Astrocyte (in vitro differentiated cells and primary cell): ENCODE results near the gene TCIRG1. TPM values are rescaled to one million over a fixed set of nuclear protein-coding genes. Genes with fewer than 3 reads are reported as not detected.

Source experiments
- DNase-seq: peaks from one replicate; pipeline ENCODE4 v3.0.0-alpha.2; 2010; ENCODE audit warnings: low read depth
- FAIRE-seq: peaks from 2 replicates; lab custom pipeline; 2011; peaks lifted over from hg19 to GRCh38; lab: Jason Lieb, UNC
- H2AFZ ChIP-seq: 2 replicates; pipeline ENCODE4 v1.6.0; 2012; ENCODE audit warnings: low read depth, low read length, inconsistent platforms
- H3K27ac ChIP-seq: 2 replicates; pipeline ENCODE4 v1.5.1; 2011; ENCODE audit warnings: low read depth, low read length, inconsistent platforms
- H3K27me3 ChIP-seq: 2 replicates; pipeline ENCODE4 v1.6.0; 2011; ENCODE audit warnings: low read length, inconsistent platforms; ENCODE audit not compliant: insufficient read depth
- H3K36me3 ChIP-seq: 2 replicates; pipeline ENCODE4 v1.5.1; 2011; ENCODE audit warnings: low read length, inconsistent platforms; ENCODE audit not compliant: insufficient read depth
- H3K4me1 ChIP-seq: 2 replicates; pipeline ENCODE4 v1.5.1; 2011; ENCODE audit warnings: low read length, inconsistent platforms; ENCODE audit not compliant: insufficient read depth
- H3K4me2 ChIP-seq: 2 replicates; pipeline ENCODE4 v1.6.0; 2012; ENCODE audit warnings: low read length, inconsistent platforms
- H3K4me3 ChIP-seq: 2 replicates; pipeline ENCODE4 v1.5.1; 2011; ENCODE audit warnings: low read depth, mild to moderate bottlenecking, low read length, inconsistent platforms; ENCODE audit not compliant: insufficient read depth
- H3K79me2 ChIP-seq: 2 replicates; pipeline ENCODE4 v1.6.0; 2012; ENCODE audit warnings: mild to moderate bottlenecking, low read length, inconsistent platforms; ENCODE audit not compliant: insufficient read depth
- H3K9ac ChIP-seq: 2 replicates; pipeline ENCODE4 v1.6.0; 2012; ENCODE audit warnings: mild to moderate bottlenecking, low read length, inconsistent platforms
- H3K9me3 ChIP-seq: 2 replicates; pipeline ENCODE4 v1.5.1; 2012; ENCODE audit warnings: low read depth, mild to moderate bottlenecking, low read length, inconsistent platforms; ENCODE audit not compliant: insufficient read depth
- H4K20me1 ChIP-seq: 2 replicates; pipeline ENCODE4 v1.6.0; 2012; ENCODE audit warnings: low read length, inconsistent platforms; ENCODE audit not compliant: insufficient read depth
- H3K27ac Mint-ChIP-seq: one replicate; pipeline ENCODE4 v1.8.0; 2021; ENCODE audit warnings: mild to moderate bottlenecking, mixed read lengths; ENCODE audit not compliant: unreplicated experiment
- H3K27me3 Mint-ChIP-seq: one replicate; pipeline ENCODE4 v1.8.0; 2021; ENCODE audit warnings: low read depth, mixed read lengths; ENCODE audit not compliant: unreplicated experiment
- H3K36me3 Mint-ChIP-seq: one replicate; pipeline ENCODE4 v1.8.0; 2021; ENCODE audit warnings: low read depth, mixed read lengths; ENCODE audit not compliant: unreplicated experiment
- H3K4me1 Mint-ChIP-seq: one replicate; pipeline ENCODE4 v1.8.0; 2021; ENCODE audit warnings: low read depth, mixed read lengths; ENCODE audit not compliant: unreplicated experiment
- H3K4me3 Mint-ChIP-seq: one replicate; pipeline ENCODE4 v1.8.0; 2021; ENCODE audit warnings: mild to moderate bottlenecking, moderate library complexity, mixed read lengths; ENCODE audit not compliant: unreplicated experiment
- H3K9me3 Mint-ChIP-seq: one replicate; pipeline ENCODE4 v1.8.0; 2021; ENCODE audit warnings: mild to moderate bottlenecking, mixed read lengths; ENCODE audit not compliant: unreplicated experiment
- CTCF ChIP-seq: IDR thresholded peaks from 2 replicates; pipeline ENCODE4 v1.5.1; 2011; ENCODE audit warnings: low read depth, mild to moderate bottlenecking, inconsistent platforms, low read length, moderate library complexity; ENCODE audit not compliant: insufficient read depth
- EZH2 ChIP-seq: IDR thresholded peaks from 2 replicates; pipeline ENCODE4 v1.6.1; 2012; ENCODE audit warnings: mild to moderate bottlenecking, low read length, inconsistent platforms; ENCODE audit not compliant: insufficient read depth
- total RNA-seq: library from RNA; stranded (reverse); gene quantifications from 2 replicates; pipeline ENCODE4 v1.2.1, GENCODE V29; 2021

The TCIRG1 gene
- total RNA-seq, 1 donor from 2014 or later: 55.1 TPM

DNA sequence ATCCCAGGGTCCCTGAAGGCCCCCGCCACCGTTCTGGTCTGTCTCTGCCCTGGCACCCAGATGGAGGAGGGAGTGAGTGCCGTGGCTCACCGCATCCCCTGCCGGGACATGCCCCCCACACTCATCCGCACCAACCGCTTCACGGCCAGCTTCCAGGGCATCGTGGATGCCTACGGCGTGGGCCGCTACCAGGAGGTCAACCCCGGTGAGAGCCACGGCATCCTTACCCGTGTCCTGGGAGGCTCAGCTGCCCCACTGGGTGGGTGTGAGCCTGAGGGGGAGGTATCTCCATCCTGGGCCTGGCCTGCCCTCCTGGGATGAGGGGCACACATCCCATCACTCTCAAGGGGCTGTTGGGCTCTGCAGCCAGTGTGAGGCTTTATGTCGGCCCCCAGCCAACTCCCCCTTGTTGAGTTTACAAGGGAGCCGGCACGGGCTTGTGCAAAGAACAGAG lies 6.1 kb downstream of the TCIRG1 start:
- Histone ChIP-seq H3K4me3 (no peak overlapping the region), H3K79me2 (peaks cover 20% of the 10 kb centered on the region), H3K9me3 (no peaks in the 10 kb centered on the region), H4K20me1 (peaks cover 34% of the 10 kb centered on the region), H3K36me3 (no peaks in the 10 kb centered on the region), H3K9ac (no peak overlapping the region), H3K27me3 (no peaks in the 10 kb centered on the region), H3K4me1 (peaks cover 24% of the 10 kb centered on the region), H3K4me2 (no peak overlapping the region), H2AFZ (no peak overlapping the region), H3K27ac (no peak overlapping the region)
- no peak overlapping the region for H3K27ac Mint-ChIP-seq
- peaks cover 2% of the 10 kb centered on the region for H3K4me1 Mint-ChIP-seq
- DNase-seq: no peak
- no peaks in the 10 kb centered on the region for H3K27me3 Mint-ChIP-seq
- peaks cover 2% of the 10 kb centered on the region for H3K36me3 Mint-ChIP-seq
- TF ChIP-seq CTCF: no peak
- TF ChIP-seq EZH2: no peak
- no peak for FAIRE-seq
- H3K4me3 Mint-ChIP-seq: no peak overlapping the region
- H3K9me3 Mint-ChIP-seq: no peaks in the 10 kb centered on the region

- Histone ChIP-seq H4K20me1 (peaks cover 45% of the 10 kb centered on the region), H2AFZ (no peak overlapping the region), H3K4me3 (no peak overlapping the region), H3K4me1 (peaks cover 11% of the 10 kb centered on the region), H3K4me2 (no peak overlapping the region), H3K27ac (no peak overlapping the region), H3K27me3 (no peaks in the 10 kb centered on the region), H3K9ac (no peak overlapping the region), H3K9me3 (no peaks in the 10 kb centered on the region), H3K79me2 (no peaks in the 10 kb centered on the region), H3K36me3 (no peaks in the 10 kb centered on the region)
- Mint-ChIP-seq H3K9me3 (no peaks in the 10 kb centered on the region), H3K4me1 (peaks cover 8% of the 10 kb centered on the region), H3K4me3 (no peak overlapping the region), H3K27me3 (no peaks in the 10 kb centered on the region), H3K36me3 (peaks cover 6% of the 10 kb centered on the region), H3K27ac (no peak overlapping the region)
- no peak for TF ChIP-seq CTCF
- no peak for TF ChIP-seq EZH2
- DNase-seq: no peak
- FAIRE-seq: no peak
Measured at GRCh38 chr11:68047437-68048290, 8.8 kb downstream of the TCIRG1 start.
